WTC11 (cell line): ENCODE results near the gene SLC6A9.

Source experiments
- AFF4 ChIP-seq: sonication (generic); formaldehyde crosslinking; IDR thresholded peaks from 2 replicates; pipeline ENCODE4 v1.8.1; 2023; ENCODE audit warnings: mild to moderate bottlenecking, missing genetic modification reagents, borderline replicate concordance
- ATF6 ChIP-seq: sonication (generic); formaldehyde crosslinking; IDR thresholded peaks from 2 replicates; pipeline ENCODE4 v1.8.1; 2023; ENCODE audit warnings: mild to moderate bottlenecking, missing genetic modification reagents
- CREB1 ChIP-seq: sonication (generic); formaldehyde crosslinking; IDR thresholded peaks from 2 replicates; pipeline ENCODE4 v1.8.0; 2023; ENCODE audit warnings: mild to moderate bottlenecking, missing genetic modification reagents
- E2F4 ChIP-seq: sonication (generic); formaldehyde crosslinking; IDR thresholded peaks from 2 replicates; pipeline ENCODE4 v1.8.1; 2022; ENCODE audit warnings: low read depth, mild to moderate bottlenecking, moderate library complexity, missing genetic modification reagents, borderline replicate concordance
- GABPB1 ChIP-seq: sonication (generic); formaldehyde crosslinking; IDR thresholded peaks from 2 replicates; pipeline ENCODE4 v1.8.1; 2023; ENCODE audit warnings: mild to moderate bottlenecking, missing genetic modification reagents
- IRF2 ChIP-seq: sonication (generic); formaldehyde crosslinking; IDR thresholded peaks from 2 replicates; pipeline ENCODE4 v1.8.0; 2022; ENCODE audit warnings: low read depth, missing genetic modification reagents, borderline replicate concordance
- JUN ChIP-seq: sonication (generic); formaldehyde crosslinking; IDR thresholded peaks from 2 replicates; pipeline ENCODE4 v1.8.0; 2023; ENCODE audit warnings: mild to moderate bottlenecking, missing genetic modification reagents
- NR3C1 ChIP-seq: sonication (generic); formaldehyde crosslinking; conservative IDR thresholded peaks from 2 replicates; pipeline ENCODE4 v1.8.1; 2023; ENCODE audit warnings: low read depth, mild to moderate bottlenecking, missing genetic modification reagents
- SOX15 ChIP-seq: fragments of 250-450 bp; sonication (Bioruptor Pico); IDR thresholded peaks from 2 replicates; pipeline ENCODE4 v1.9.0; 2021; ENCODE audit warnings: mild to moderate bottlenecking
- STAT6 ChIP-seq: sonication (generic); formaldehyde crosslinking; conservative IDR thresholded peaks from 2 replicates; pipeline ENCODE4 v1.8.1; 2023; ENCODE audit warnings: mild to moderate bottlenecking, low read depth, missing genetic modification reagents, moderate library complexity
- ZNF121 ChIP-seq: sonication (generic); formaldehyde crosslinking; IDR thresholded peaks from 2 replicates; pipeline ENCODE4 v1.8.0; 2023; ENCODE audit warnings: missing genetic modification reagents
- ZSCAN18 ChIP-seq: fragments of 250-450 bp; sonication (Bioruptor Pico); IDR thresholded peaks from 2 replicates; pipeline ENCODE4 v2.1.2; 2022; ENCODE audit warnings: mild to moderate bottlenecking, moderate library complexity
- TF ChIP-seq, protein P1 (sequence below): fragments of 200-600 bp; IDR thresholded peaks from 2 replicates; pipeline ENCODE4 v1.8.0; 2022; ENCODE audit warnings: antibody characterized with exemption
- TF ChIP-seq, protein P2 (sequence below): sonication (generic); formaldehyde crosslinking; IDR thresholded peaks from 2 replicates; pipeline ENCODE4 v1.8.0; 2023; ENCODE audit warnings: mild to moderate bottlenecking, missing genetic modification reagents

DNA sequence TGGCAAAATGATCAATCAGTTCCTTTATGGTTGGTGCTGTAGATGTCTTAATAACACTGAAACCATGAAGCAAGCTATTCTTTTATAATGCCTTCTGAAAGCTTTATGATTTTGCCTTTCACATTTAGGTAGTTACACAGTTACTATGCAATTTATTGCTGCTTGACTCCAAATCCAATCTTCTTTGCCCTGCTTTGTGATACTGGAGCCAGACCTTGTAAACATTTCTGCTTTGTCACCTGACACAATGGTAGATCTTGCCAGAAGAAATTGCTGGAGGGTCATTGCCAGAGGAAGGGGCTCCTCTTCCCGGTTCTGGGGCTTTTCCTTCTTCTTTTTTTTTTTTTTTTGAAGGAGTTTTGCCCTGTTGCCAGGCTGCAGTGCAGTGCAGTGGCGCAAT, 46.8 kb upstream of the SLC6A9 start:
- TF ChIP-seq, protein P1, sequence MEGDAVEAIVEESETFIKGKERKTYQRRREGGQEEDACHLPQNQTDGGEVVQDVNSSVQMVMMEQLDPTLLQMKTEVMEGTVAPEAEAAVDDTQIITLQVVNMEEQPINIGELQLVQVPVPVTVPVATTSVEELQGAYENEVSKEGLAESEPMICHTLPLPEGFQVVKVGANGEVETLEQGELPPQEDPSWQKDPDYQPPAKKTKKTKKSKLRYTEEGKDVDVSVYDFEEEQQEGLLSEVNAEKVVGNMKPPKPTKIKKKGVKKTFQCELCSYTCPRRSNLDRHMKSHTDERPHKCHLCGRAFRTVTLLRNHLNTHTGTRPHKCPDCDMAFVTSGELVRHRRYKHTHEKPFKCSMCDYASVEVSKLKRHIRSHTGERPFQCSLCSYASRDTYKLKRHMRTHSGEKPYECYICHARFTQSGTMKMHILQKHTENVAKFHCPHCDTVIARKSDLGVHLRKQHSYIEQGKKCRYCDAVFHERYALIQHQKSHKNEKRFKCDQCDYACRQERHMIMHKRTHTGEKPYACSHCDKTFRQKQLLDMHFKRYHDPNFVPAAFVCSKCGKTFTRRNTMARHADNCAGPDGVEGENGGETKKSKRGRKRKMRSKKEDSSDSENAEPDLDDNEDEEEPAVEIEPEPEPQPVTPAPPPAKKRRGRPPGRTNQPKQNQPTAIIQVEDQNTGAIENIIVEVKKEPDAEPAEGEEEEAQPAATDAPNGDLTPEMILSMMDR = no peak
- TF ChIP-seq SOX15 (no peak), IRF2 (CRISPR knock-in tag) (no peak), CREB1 (CRISPR knock-in tag) (no peak), GABPB1 (CRISPR knock-in tag) (no peak), E2F4 (CRISPR knock-in tag) (no peak), NR3C1 (CRISPR knock-in tag) (no peak), JUN (CRISPR knock-in tag) (no peak), ZSCAN18 (CRISPR knock-in tag) (no peak), AFF4 (no peak), ATF6 (CRISPR knock-in tag) (no peak), STAT6 (CRISPR knock-in tag) (no peak), ZNF121 (CRISPR knock-in tag) (no peak)
- TF ChIP-seq, protein P2, sequence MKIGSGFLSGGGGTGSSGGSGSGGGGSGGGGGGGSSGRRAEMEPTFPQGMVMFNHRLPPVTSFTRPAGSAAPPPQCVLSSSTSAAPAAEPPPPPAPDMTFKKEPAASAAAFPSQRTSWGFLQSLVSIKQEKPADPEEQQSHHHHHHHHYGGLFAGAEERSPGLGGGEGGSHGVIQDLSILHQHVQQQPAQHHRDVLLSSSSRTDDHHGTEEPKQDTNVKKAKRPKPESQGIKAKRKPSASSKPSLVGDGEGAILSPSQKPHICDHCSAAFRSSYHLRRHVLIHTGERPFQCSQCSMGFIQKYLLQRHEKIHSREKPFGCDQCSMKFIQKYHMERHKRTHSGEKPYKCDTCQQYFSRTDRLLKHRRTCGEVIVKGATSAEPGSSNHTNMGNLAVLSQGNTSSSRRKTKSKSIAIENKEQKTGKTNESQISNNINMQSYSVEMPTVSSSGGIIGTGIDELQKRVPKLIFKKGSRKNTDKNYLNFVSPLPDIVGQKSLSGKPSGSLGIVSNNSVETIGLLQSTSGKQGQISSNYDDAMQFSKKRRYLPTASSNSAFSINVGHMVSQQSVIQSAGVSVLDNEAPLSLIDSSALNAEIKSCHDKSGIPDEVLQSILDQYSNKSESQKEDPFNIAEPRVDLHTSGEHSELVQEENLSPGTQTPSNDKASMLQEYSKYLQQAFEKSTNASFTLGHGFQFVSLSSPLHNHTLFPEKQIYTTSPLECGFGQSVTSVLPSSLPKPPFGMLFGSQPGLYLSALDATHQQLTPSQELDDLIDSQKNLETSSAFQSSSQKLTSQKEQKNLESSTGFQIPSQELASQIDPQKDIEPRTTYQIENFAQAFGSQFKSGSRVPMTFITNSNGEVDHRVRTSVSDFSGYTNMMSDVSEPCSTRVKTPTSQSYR = no peak
